SU-DHL-6 (cell line): ENCODE data around the gene LRCH1.

Experiments used
- H2AFZ ChIP-seq: fragments of 200-600 bp; sonication (generic); 2 replicates; pipeline ENCODE4 v1.6.1; 2014; ENCODE audit warnings: low read depth, mild to moderate bottlenecking, moderate library complexity, mixed read lengths, antibody characterized with exemption, low read length; ENCODE audit not compliant: severe bottlenecking
- H3F3A ChIP-seq: fragments of 200-600 bp; shearing (Covaris generic); 2 replicates; pipeline ENCODE4 v1.6.0; 2016; ENCODE audit warnings: antibody characterized with exemption, mild to moderate bottlenecking; ENCODE audit not compliant: insufficient read depth
- H3K27ac ChIP-seq: fragments of 200-600 bp; sonication (generic); 2 replicates; pipeline ENCODE4 v1.5.1; 2016; ENCODE audit warnings: low read depth, mild to moderate bottlenecking, low read length, moderate library complexity, mixed read lengths
- H3K27me3 ChIP-seq: fragments of 200-600 bp; sonication (generic), shearing (Covaris generic); 2 replicates; pipeline ENCODE4 v1.6.0; 2014; ENCODE audit warnings: mild to moderate bottlenecking, low read length
- H3K36me3 ChIP-seq: fragments of 200-600 bp; sonication (generic); 2 replicates; pipeline ENCODE4 v1.6.1; 2014; ENCODE audit warnings: mild to moderate bottlenecking, low read length, mixed read lengths
- H3K4me2 ChIP-seq: fragments of 300-600, 200-600 bp; shearing (Covaris generic), sonication (generic); 2 replicates; pipeline ENCODE4 v1.6.0; 2014; ENCODE audit warnings: low read length, low read depth, mild to moderate bottlenecking; ENCODE audit not compliant: poor library complexity, severe bottlenecking
- H3K4me3 ChIP-seq: fragments of 200-600 bp; sonication (generic); 2 replicates; pipeline ENCODE4 v1.5.1; 2014; ENCODE audit warnings: antibody characterized with exemption, low read length, mild to moderate bottlenecking, mixed read lengths; ENCODE audit not compliant: insufficient read depth, poor library complexity, severe bottlenecking
- H3K79me2 ChIP-seq: fragments of 200-600 bp; sonication (generic); 2 replicates; pipeline ENCODE4 v1.6.1; 2014; ENCODE audit warnings: mild to moderate bottlenecking, low read length, moderate library complexity; ENCODE audit not compliant: insufficient read depth
- H3K9ac ChIP-seq: fragments of 200-600 bp; sonication (generic); 2 replicates; pipeline ENCODE4 v1.7.0; 2014; ENCODE audit warnings: mild to moderate bottlenecking, low read length
- H3K9me2 ChIP-seq: fragments of 200-600 bp; sonication (generic); replicated peaks from 2 replicates; pipeline ENCODE4 v1.6.1; 2014; ENCODE audit warnings: low read length; ENCODE audit not compliant: insufficient read depth
- H3K9me3 ChIP-seq: fragments of 200-600 bp; sonication (generic); 2 replicates; pipeline ENCODE4 v1.6.1; 2014; ENCODE audit warnings: low read length, mixed read lengths; ENCODE audit not compliant: insufficient read depth
- H4K20me1 ChIP-seq: fragments of 200-600 bp; sonication (generic); 2 replicates; pipeline ENCODE4 v1.6.1; 2014; ENCODE audit warnings: low read depth, mild to moderate bottlenecking, antibody characterized with exemption, low read length, moderate library complexity, mixed read lengths
- CTCF ChIP-seq: fragments of 200-600 bp; sonication (generic); IDR thresholded peaks from one replicate; pipeline ENCODE4 v1.5.1; 2017; ENCODE audit warnings: antibody characterized with exemption, mild to moderate bottlenecking, low read length, moderate library complexity; ENCODE audit not compliant: insufficient read depth, poor library complexity, severe bottlenecking
- EZH2phosphoT487 ChIP-seq: fragments of 200-600 bp; sonication (generic), shearing (Covaris generic); conservative IDR thresholded peaks from 2 replicates; pipeline ENCODE4 v1.6.1; 2018; ENCODE audit warnings: mild to moderate bottlenecking, antibody characterized with exemption, low read length, moderate library complexity, mixed read lengths

The LRCH1 gene

GRCh38 chr13:46631179-46631542 is 78.2 kb downstream of the LRCH1 start:
- Histone ChIP-seq H3F3A (no peaks in the 10 kb centered on the region; the same call in 1 of the 2 replicates), H3K79me2 (peaks cover 43% of the 10 kb centered on the region), H3K27ac (no peak overlapping the region), H3K4me2 (no peak overlapping the region), H2AFZ (no peak overlapping the region), H3K9ac (no peak overlapping the region), H3K4me3 (no peak overlapping the region), H3K9me2 (no peaks in the 10 kb centered on the region), H4K20me1 (peaks cover 21% of the 10 kb centered on the region), H3K36me3 (no peaks in the 10 kb centered on the region), H3K9me3 (no peaks in the 10 kb centered on the region), H3K27me3 (no peaks in the 10 kb centered on the region)
- TF ChIP-seq CTCF (no peak), EZH2phosphoT487 (no peak)

GRCh38 chr13:46632176-46632575 is 79.2 kb downstream of the LRCH1 start:
- peaks cover 15% of the 10 kb centered on the region for H4K20me1 ChIP-seq
- no peak for TF ChIP-seq EZH2phosphoT487
- TF ChIP-seq CTCF, result no peak

DNA sequence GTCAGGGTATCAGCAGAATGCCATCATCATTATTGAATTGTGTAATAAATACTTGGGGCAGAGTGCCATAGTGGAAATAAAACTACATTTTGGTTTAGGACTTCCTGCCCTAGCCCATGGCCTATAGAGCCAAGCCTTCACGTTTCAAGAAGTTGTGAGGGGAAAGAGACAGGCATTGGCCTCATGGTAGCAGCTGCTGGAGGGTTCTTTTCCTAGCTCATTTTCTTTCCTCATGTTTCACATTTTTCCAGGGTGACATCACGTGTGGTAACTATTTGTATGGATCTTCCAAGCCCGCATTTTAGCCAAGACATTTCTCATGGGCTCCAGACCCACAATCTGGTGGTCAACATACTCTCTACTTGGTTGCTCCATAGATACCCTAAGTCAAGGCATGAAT is 80.4 kb downstream of the LRCH1 start:
- H2AFZ ChIP-seq, result no peak overlapping the region
- H3K4me3 ChIP-seq, result no peak overlapping the region
- H3F3A ChIP-seq, result no peaks in the 10 kb centered on the region; the same call in 1 of the 2 replicates
- H3K4me2 ChIP-seq, result no peak overlapping the region
- no peaks in the 10 kb centered on the region for H3K9me3 ChIP-seq
- no peak overlapping the region for H3K9ac ChIP-seq
- no peaks in the 10 kb centered on the region for H3K27me3 ChIP-seq
- H3K9me2 ChIP-seq, result no peaks in the 10 kb centered on the region
- no peak overlapping the region for H3K27ac ChIP-seq
- peaks cover 58% of the 10 kb centered on the region for H3K79me2 ChIP-seq
- H4K20me1 ChIP-seq, result peaks cover 15% of the 10 kb centered on the region
- no peaks in the 10 kb centered on the region for H3K36me3 ChIP-seq
- TF ChIP-seq CTCF, result no peak
- TF ChIP-seq EZH2phosphoT487, result no peak

More at GRCh38 chr13:46632176-46632575, 79.2 kb downstream of the LRCH1 start:
- no peaks in the 10 kb centered on the region for H3K9me3 ChIP-seq
- no peaks in the 10 kb centered on the region; the same call in 1 of the 2 replicates for H3F3A ChIP-seq
- H3K36me3 ChIP-seq, result no peaks in the 10 kb centered on the region
- no peak overlapping the region for H3K4me3 ChIP-seq
- peaks cover 53% of the 10 kb centered on the region for H3K79me2 ChIP-seq
- no peak overlapping the region for H3K27ac ChIP-seq
- no peak overlapping the region for H3K4me2 ChIP-seq
- H3K9me2 ChIP-seq, result no peaks in the 10 kb centered on the region
- no peak overlapping the region for H3K9ac ChIP-seq
- H3K27me3 ChIP-seq, result no peaks in the 10 kb centered on the region
- H2AFZ ChIP-seq, result no peak overlapping the region
